HG03469 (cell line): ENCODE results near the gene ZNF480.
"Not testable (repeated sequence)": the region's sequence is repeated elsewhere in the genome, so short reads cannot be mapped to it uniquely, and the experiment has no call there.

Experiments used
- ATAC-seq: cut with Tn5 transposase; IDR thresholded peaks from one replicate; pipeline ENCODE4 v1.9.1; 2021; ENCODE audit warnings: mild to moderate bottlenecking, moderate library complexity, moderate number of reproducible peaks; ENCODE audit not compliant: unreplicated experiment

ZNF480 gene

GRCh38 chr19:52296773-52297600 lies at the start of gene ZNF480:
Gene ZNF480 (plus strand): TSS chr19:52297169. CDS start chr19:52300413, 3,244 bp downstream.
- ATAC-seq: no peak

GRCh38 chr19:52248241-52248640 lies 48.7 kb upstream of the ZNF480 start:
- ATAC-seq: no peak

GRCh38 chr19:52258426-52258825 lies 38.5 kb upstream of the ZNF480 start:
- no peak for ATAC-seq

GRCh38 chr19:52265556-52265955 lies 31.4 kb upstream of the ZNF480 start:
- not testable (repeated sequence) for ATAC-seq

GRCh38 chr19:52269338-52270261 lies 27.4 kb upstream of the ZNF480 start, which contains the start of gene ZNF766:
Gene ZNF766 (plus strand): TSS chr19:52269587. CDS start chr19:52269614, 27 bp downstream.
- ATAC-seq: peak; percentile 77

- ATAC-seq: no peak
These were observed 26.6 kb upstream of the ZNF480 start for GRCh38 chr19:52270266-52270885.

DNA sequence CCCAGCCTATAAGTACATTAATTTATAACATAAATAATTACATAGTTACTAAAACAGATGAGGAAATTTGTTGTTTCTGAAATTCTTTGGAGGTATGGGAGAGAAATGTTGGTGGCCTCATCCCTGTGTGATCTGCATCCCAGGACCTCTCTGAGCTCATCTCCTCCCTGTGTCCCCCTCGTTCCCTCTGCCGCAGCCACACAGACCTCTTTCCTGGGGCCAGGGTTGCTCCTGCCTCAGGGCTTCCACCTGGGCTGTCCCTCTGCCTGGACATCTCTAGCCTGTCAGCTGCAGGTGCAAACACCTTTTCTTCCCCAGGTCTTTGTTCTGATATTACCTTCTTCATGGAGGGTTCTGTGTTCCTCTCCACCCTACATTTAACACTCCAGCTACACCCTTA lies 23.7 kb upstream of the ZNF480 start:
- ATAC-seq: no peak

DNA sequence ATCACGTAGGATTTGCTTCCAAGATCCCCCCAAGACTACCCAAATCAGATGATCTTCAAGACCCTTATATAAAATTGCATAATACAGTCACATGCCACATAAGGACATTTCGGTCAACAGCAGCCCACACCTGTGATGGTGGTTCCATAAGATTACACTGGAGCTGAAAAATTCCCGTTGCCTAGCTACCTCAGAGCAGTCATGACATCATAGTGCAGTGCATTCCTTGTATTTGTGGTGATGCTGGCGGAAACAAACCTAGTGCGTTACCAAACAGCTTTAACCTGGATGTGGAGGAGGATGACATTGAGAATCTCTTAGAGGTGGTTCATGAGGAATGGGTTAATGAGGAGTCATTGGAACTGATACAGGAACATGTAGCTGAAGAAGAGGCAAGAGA lies 22.8 kb upstream of the ZNF480 start:
- no peak for ATAC-seq

GRCh38 chr19:52275988-52276387 lies 21.0 kb upstream of the ZNF480 start:
- no peak for ATAC-seq

DNA sequence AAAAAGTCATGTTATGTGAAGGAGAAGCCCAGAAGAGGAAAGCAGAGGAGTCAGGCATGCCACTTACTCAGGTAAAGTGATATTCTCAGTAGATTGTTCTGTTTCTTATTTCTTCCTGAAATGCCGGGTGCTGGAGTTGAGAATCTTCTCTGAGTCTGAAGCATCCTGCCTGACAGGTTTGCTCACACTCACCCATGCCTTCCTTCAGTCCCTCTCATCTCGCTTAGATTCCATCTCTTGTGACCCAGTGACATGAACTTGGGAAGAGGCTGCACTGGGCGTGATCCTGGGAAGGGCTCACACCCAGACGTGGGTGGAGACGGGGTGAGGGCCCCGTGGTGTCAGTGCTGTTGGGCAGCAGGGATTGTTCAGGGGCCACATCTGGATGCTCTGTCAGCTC lies 19.5 kb upstream of the ZNF480 start:
- no peak for ATAC-seq

GRCh38 chr19:52286256-52286655 lies 10.7 kb upstream of the ZNF480 start:
- no peak for ATAC-seq

DNA sequence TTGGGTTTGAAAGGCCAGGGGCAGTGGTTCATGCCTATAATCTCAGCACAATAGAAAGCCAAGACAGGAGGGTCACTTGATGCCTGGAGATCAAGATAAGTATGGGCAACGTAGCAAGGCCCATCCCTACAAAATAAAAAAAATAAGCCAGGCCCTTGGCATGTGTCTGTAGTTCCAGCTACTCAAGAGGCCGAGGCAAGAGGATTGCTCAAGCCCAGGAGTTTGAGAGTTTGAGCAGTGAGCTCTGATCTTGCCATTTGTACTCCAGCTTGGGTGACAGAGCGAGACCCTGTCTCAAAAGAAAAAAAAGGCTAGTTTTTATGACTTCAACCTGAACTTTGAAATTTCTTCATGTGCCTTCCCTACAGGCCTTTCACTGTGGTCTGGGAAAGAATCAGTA lies 5.2 kb upstream of the ZNF480 start:
- no peak for ATAC-seq

GRCh38 chr19:52292946-52293345 lies 4.0 kb upstream of the ZNF480 start:
- ATAC-seq: not testable (repeated sequence)

DNA sequence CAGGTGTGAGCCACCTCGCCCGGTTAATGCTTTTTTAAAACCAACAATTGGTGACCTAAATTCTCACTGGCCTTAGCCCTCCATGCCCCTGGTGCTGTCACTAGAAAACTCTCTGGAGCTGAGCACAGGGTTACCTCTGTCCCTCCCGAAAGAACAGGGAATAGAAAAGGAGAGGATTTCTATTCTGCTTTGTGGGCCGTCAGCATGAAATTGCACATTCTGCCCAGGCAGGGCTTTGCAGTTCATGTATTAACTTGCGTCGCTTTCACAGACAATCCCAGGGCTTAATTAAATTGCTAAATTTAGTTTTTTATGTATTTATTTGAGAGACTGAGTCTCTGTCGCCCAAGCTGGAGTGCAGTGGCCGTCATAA lies 583 bp upstream of the ZNF480 start:
- no peak for ATAC-seq

DNA sequence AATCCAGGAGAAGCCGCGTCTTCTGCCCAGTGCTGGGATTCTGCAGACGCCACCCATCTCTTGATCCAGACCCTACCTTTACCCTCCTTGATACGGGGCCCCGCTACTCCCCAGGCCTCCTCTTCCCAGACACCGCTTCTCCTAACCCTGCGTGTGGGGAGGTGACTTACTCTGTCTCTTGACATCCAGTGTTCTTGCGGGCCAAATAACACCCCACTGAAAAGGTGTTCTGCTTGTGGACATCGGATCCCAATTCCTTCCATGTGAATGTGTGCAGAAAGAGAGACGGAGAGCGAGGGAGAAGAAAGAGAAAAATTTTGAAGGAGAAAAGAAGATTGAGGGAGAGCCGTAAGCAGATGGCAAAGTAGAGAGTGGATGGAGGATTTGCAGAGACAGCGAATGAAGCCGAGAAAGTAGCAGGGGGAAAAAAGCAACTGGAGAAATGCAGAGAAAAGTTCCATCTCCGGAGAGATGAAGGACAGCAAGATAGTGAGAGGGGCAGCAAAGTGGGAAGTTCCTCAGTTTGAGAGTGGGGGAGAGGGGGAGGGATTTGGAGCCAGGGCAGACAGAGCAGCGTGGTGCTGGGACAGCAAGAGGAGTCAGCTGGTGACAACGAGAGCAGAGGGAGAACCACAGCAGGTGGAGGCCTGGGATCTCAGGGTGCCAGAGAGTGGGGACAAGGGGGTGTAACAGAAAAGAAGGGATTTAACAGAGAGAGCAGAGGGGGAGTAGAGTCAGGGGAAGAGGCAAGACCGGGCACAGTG lies 814 bp downstream of the ZNF480 start:
- no peak for ATAC-seq

DNA sequence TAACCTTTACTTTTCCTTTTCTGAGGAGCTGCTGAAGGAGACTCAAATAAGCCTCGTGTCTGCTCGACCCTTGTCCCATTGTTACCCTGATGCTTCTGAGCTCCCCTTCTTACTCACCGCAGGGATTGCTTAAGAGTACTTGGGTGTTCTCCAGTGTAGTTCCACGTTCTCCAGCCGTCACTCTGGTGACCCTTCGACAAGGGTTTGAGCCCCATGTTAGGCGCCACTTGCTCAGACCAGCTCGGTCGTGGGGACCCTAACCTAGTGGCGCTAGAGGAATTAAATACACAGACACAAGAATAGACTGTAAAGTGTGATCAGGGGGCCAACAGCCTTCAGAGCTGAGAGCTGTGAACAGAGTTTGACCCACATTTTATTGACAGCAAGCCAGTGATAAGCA lies 10.3 kb downstream of the ZNF480 start:
- ATAC-seq: no peak

GRCh38 chr19:52322429-52322828 lies 25.5 kb downstream of the ZNF480 start:
- no peak for ATAC-seq

DNA sequence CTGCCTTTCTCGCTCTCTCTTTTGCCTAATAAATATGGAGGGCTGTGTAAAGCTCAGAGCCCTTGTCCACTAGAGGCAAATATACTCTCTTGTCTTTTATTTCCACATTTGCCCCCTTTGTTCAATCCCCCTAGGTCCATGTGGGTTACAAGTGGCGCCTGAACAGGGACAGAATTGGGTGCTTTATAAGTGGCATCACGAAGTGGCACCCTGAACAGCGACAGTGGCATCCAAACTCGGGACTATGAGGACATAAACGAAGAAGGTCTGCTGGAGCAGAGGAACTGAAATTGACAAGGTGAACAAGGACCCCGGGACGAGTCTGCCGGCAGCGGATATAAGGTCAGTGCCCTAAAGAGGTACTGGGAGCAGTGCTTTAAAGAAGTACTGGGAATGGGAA lies 34.8 kb downstream of the ZNF480 start:
- no peak for ATAC-seq

DNA sequence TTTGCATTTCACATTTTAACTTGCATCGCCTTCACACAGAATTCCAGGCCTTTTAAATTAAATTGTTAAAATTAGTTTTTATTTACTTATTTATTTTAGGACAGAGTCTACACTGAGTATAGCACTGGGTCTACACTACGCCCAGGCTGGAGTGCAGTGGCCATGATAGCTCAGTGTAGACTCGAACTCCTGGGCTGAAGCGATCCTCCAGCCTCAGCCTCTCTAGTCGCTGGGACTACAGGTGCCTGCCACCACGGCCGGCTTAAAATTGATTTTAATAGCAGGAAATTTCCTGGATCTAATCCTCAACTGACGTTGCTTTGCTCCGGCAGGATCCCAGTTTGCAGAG lies 38.8 kb downstream of the ZNF480 start:
- no peak for ATAC-seq

GRCh38 chr19:52336117-52336790 lies 39.3 kb downstream of the ZNF480 start, which contains the start of gene ZNF610:
Gene ZNF610 (plus strand): TSS chr19:52336243. CDS start chr19:52349173, 12,930 bp downstream.
- no peak for ATAC-seq
